Activated CD4-positive, alpha-beta memory T cell treated with anti-CD3 and anti-CD28 coated beads for 36 hours (primary cell): ENCODE results near the gene VPS26C. TPM values are rescaled to one million over a fixed set of nuclear protein-coding genes. Genes with fewer than 3 reads are reported as not detected.

Experiments
- CTCF ChIA-PET: fragments of 350-600 bp; sonication (Branson Sonifier 250); formaldehyde crosslinking; loops from one replicate; lab custom pipeline; 2021; ENCODE audit warnings: antibody characterized with exemption, inconsistent platforms; lab: Charles Lee
- POLR2A ChIA-PET: fragments of 350-600 bp; sonication (Branson Sonifier 250); formaldehyde crosslinking; loops from one replicate; lab custom pipeline; 2021; ENCODE audit warnings: antibody characterized with exemption; lab: Charles Lee
- DNase-seq: peaks from one replicate; pipeline ENCODE4 v3.0.0-alpha.2; 2020
- H3K27ac Mint-ChIP-seq: one replicate; pipeline ENCODE4 v1.8.0; 2021; ENCODE audit warnings: mixed read lengths
- H3K27me3 Mint-ChIP-seq: one replicate; pipeline ENCODE4 v1.8.0; 2021; ENCODE audit warnings: mixed read lengths
- H3K36me3 Mint-ChIP-seq: one replicate; pipeline ENCODE4 v1.8.0; 2021; ENCODE audit warnings: mixed read lengths
- H3K4me1 Mint-ChIP-seq: one replicate; pipeline ENCODE4 v1.8.0; 2021; ENCODE audit warnings: low read depth, mixed read lengths
- H3K4me3 Mint-ChIP-seq: one replicate; pipeline ENCODE4 v1.8.0; 2021; ENCODE audit warnings: mild to moderate bottlenecking, mixed read lengths
- H3K9me3 Mint-ChIP-seq: one replicate; pipeline ENCODE4 v1.8.0; 2021; ENCODE audit warnings: mixed read lengths
- intact Hi-C: fragments of 100-400 bp; cut with micrococcal nuclease; formaldehyde crosslinking; loops from one replicate; pipeline ENCODE4 v1.15.1; 2023
- total RNA-seq, 2 experiments: library from RNA; stranded (reverse); gene quantifications; one replicate each; pipeline ENCODE4 v1.2.3, GENCODE V29; 2021

VPS26C gene
- total RNA-seq, 2 experiments from 2014 or later: 50.3 to 57.2 TPM

- intact Hi-C loops: no loop called here
- no peaks in the 10 kb centered on the region for H3K9me3 Mint-ChIP-seq
- H3K4me1 Mint-ChIP-seq: peaks cover 4% of the 10 kb centered on the region
- H3K27ac Mint-ChIP-seq: no peak overlapping the region
- no peak for DNase-seq
- H3K27me3 Mint-ChIP-seq: no peaks in the 10 kb centered on the region
- POLR2A ChIA-PET: no interaction called here
- no peak overlapping the region for H3K4me3 Mint-ChIP-seq
- CTCF ChIA-PET: no interaction called here
- no peaks in the 10 kb centered on the region for H3K36me3 Mint-ChIP-seq
Observed at GRCh38 chr21:37278199-37278598, 11.1 kb upstream of the VPS26C start.

GRCh38 chr21:37276377-37276776, 9.2 kb upstream of the VPS26C start:
- no peak overlapping the region for H3K27ac Mint-ChIP-seq
- POLR2A ChIA-PET: no interaction called here
- CTCF ChIA-PET: no interaction called here

GRCh38 chr21:37273911-37274690, 7.0 kb upstream of the VPS26C start:
- ChIA-PET POLR2A (no interaction called here), CTCF (no interaction called here)
- peaks cover 6% of the 10 kb centered on the region for H3K4me1 Mint-ChIP-seq
- H3K4me3 Mint-ChIP-seq: no peak overlapping the region
- no peak overlapping the region for H3K27ac Mint-ChIP-seq
- DNase-seq: peak; percentile 33
- intact Hi-C loops: no loop called here
- H3K27me3 Mint-ChIP-seq: no peaks in the 10 kb centered on the region
- H3K9me3 Mint-ChIP-seq: no peaks in the 10 kb centered on the region
- no peaks in the 10 kb centered on the region for H3K36me3 Mint-ChIP-seq

More at GRCh38 chr21:37276377-37276776, 9.2 kb upstream of the VPS26C start:
- no peaks in the 10 kb centered on the region for H3K9me3 Mint-ChIP-seq
- intact Hi-C loops: no loop called here
- DNase-seq: no peak
- H3K27me3 Mint-ChIP-seq: no peaks in the 10 kb centered on the region
- no peak overlapping the region for H3K4me3 Mint-ChIP-seq
- H3K36me3 Mint-ChIP-seq: no peaks in the 10 kb centered on the region
- peaks cover 4% of the 10 kb centered on the region for H3K4me1 Mint-ChIP-seq

GRCh38 chr21:37273440-37273839, 6.3 kb upstream of the VPS26C start:
- intact Hi-C loops: no loop called here
- CTCF ChIA-PET: no interaction called here
- no peak overlapping the region for H3K27ac Mint-ChIP-seq
- peaks cover 11% of the 10 kb centered on the region for H3K4me1 Mint-ChIP-seq
- no peaks in the 10 kb centered on the region for H3K27me3 Mint-ChIP-seq
- H3K36me3 Mint-ChIP-seq: no peaks in the 10 kb centered on the region
- no peak overlapping the region for H3K4me3 Mint-ChIP-seq
- DNase-seq: no peak
- no peaks in the 10 kb centered on the region for H3K9me3 Mint-ChIP-seq
- POLR2A ChIA-PET: no interaction called here

GRCh38 chr21:37272897-37273296, 5.8 kb upstream of the VPS26C start:
- ChIA-PET POLR2A (no interaction called here), CTCF (no interaction called here)
- no peak overlapping the region for H3K4me3 Mint-ChIP-seq
- H3K9me3 Mint-ChIP-seq: no peaks in the 10 kb centered on the region
- peaks cover 11% of the 10 kb centered on the region for H3K4me1 Mint-ChIP-seq
- no peak overlapping the region for H3K27ac Mint-ChIP-seq
- no peaks in the 10 kb centered on the region for H3K27me3 Mint-ChIP-seq
- no peak for DNase-seq
- intact Hi-C loops: no loop called here
- H3K36me3 Mint-ChIP-seq: no peaks in the 10 kb centered on the region

- no peak overlapping the region for H3K4me3 Mint-ChIP-seq
- ChIA-PET POLR2A (no interaction called here), CTCF (no interaction called here)
- peaks cover 19% of the 10 kb centered on the region for H3K4me1 Mint-ChIP-seq
- H3K9me3 Mint-ChIP-seq: no peaks in the 10 kb centered on the region
- intact Hi-C loops: no loop called here
- no peak overlapping the region for H3K27ac Mint-ChIP-seq
- H3K36me3 Mint-ChIP-seq: peaks cover 2% of the 10 kb centered on the region
- DNase-seq: no peak
- H3K27me3 Mint-ChIP-seq: no peaks in the 10 kb centered on the region
Observed at GRCh38 chr21:37270576-37271365, 3.6 kb upstream of the VPS26C start.

- Mint-ChIP-seq H3K4me3 (peak overlapping the region; percentile 95), H3K9me3 (no peaks in the 10 kb centered on the region), H3K27me3 (no peaks in the 10 kb centered on the region), H3K27ac (no peak overlapping the region), H3K36me3 (peaks cover 2% of the 10 kb centered on the region), H3K4me1 (peaks cover 31% of the 10 kb centered on the region)
- CTCF ChIA-PET: no interaction called here
- intact Hi-C loops: loop anchor here (5.0 kb wide), 2 partner anchors 138 to 193 kb away; no protein-coding TSS in a partner anchor
- no peak for DNase-seq
- POLR2A ChIA-PET: no interaction called here
Observed at GRCh38 chr21:37269481-37269880, 2.3 kb upstream of the VPS26C start.

- Mint-ChIP-seq H3K9me3 (no peaks in the 10 kb centered on the region), H3K27ac (peak overlapping the region; percentile 99), H3K36me3 (peaks cover 3% of the 10 kb centered on the region), H3K27me3 (no peaks in the 10 kb centered on the region), H3K4me1 (peaks cover 39% of the 10 kb centered on the region), H3K4me3 (peak overlapping the region; percentile 95)
- intact Hi-C loops: loop anchor here (5.0 kb wide), 2 partner anchors 139 to 194 kb away; no protein-coding TSS in a partner anchor
- ChIA-PET CTCF (interaction anchor here (1.9 to 2.1 kb wide), 2 partner anchors 140 to 296 kb away, joined by 5 to 9 read pairs; no protein-coding TSS in a partner anchor), POLR2A (interaction anchor here (0.5 to 3.1 kb wide), 5 partner anchors 10 to 303 kb away, joined by 3 to 23 read pairs (median 4); partner anchors contain the start of gene DYRK1A)
- DNase-seq: no peak
Observed at GRCh38 chr21:37268186-37268503, 1.0 kb upstream of the VPS26C start.

- ChIA-PET CTCF (interaction anchor here (1.0 to 2.1 kb wide), 5 partner anchors 9 to 297 kb away, joined by 4 to 9 read pairs (median 4); no protein-coding TSS in a partner anchor), POLR2A (interaction anchor here (0.6 to 3.1 kb wide), 9 partner anchors 9 to 300 kb away, joined by 3 to 23 read pairs (median 6); partner anchors contain the start of genes DYRK1A and HLCS)
- intact Hi-C loops: loop anchor here (1.0 to 5.0 kb wide), 7 partner anchors 8 to 298 kb away; partner anchors contain the start of genes DYRK1A, PIGP and TTC3
- Mint-ChIP-seq H3K4me3 (peak overlapping the region; percentile 95), H3K27ac (peak overlapping the region; percentile 99), H3K36me3 (peaks cover 3% of the 10 kb centered on the region), H3K4me1 (peaks cover 41% of the 10 kb centered on the region), H3K27me3 (no peaks in the 10 kb centered on the region), H3K9me3 (no peaks in the 10 kb centered on the region)
- DNase-seq: no peak
Observed at GRCh38 chr21:37266515-37267221, 466 bp downstream of the VPS26C start.

- Mint-ChIP-seq H3K4me3 (no peak overlapping the region), H3K4me1 (peaks cover 41% of the 10 kb centered on the region), H3K36me3 (peaks cover 3% of the 10 kb centered on the region), H3K27me3 (no peaks in the 10 kb centered on the region), H3K9me3 (no peaks in the 10 kb centered on the region), H3K27ac (no peak overlapping the region)
- POLR2A ChIA-PET: interaction anchor here (0.6 kb wide), 1 partner anchor 214 kb away, joined by 3 read pairs; no protein-coding TSS in a partner anchor
- DNase-seq: no peak
- intact Hi-C loops: loop anchor here (5.0 kb wide), 2 partner anchors 142 to 197 kb away; no protein-coding TSS in a partner anchor
- CTCF ChIA-PET: interaction anchor here (1.3 kb wide), 1 partner anchor 101 kb away, joined by 3 read pairs; no protein-coding TSS in a partner anchor
Observed at GRCh38 chr21:37264808-37265207, 2.3 kb downstream of the VPS26C start.

GRCh38 chr21:37263827-37264600, 3.1 kb downstream of the VPS26C start:
- Mint-ChIP-seq H3K9me3 (no peaks in the 10 kb centered on the region), H3K36me3 (peaks cover 3% of the 10 kb centered on the region), H3K27me3 (no peaks in the 10 kb centered on the region), H3K4me1 (peaks cover 42% of the 10 kb centered on the region), H3K27ac (no peak overlapping the region), H3K4me3 (no peak overlapping the region)
- intact Hi-C loops: no loop called here
- ChIA-PET CTCF (interaction anchor here (1.3 kb wide), 1 partner anchor 102 kb away, joined by 3 read pairs; no protein-coding TSS in a partner anchor), POLR2A (no interaction called here)
- no peak for DNase-seq
